Natural killer cell treated with Interleukin-12 subunit alpha and Interleukin-12 subunit beta and Interleukin-15 and Interleukin-18, amount 100 ng/mL, for 72 hours (primary cell): Measurements from ENCODE around the gene ITFG1. TPM values are rescaled to one million over a fixed set of nuclear protein-coding genes. Genes with fewer than 3 reads are reported as not detected.
"Not testable (repeated sequence)": the region's sequence is repeated elsewhere in the genome, so short reads cannot be mapped to it uniquely, and the experiment has no call there.

Source experiments
- ATAC-seq, 2 donors: fragments of 150-1000 bp; cut with Tn5 transposase in 1 of 2; sonication (Bioruptor Pico), chemical (Tn5 transposase) in 1 of 2; 2 replicates each; pipeline ENCODE4 v1.10.0; 2021
- DNase-seq: peaks from one replicate; pipeline ENCODE4 v3.0.0; 2022; ENCODE audit warnings: low spot score
- H3K27ac Mint-ChIP-seq, 2 donors: 1 replicate in 1 of 2; 2 replicates in 1 of 2; pipeline ENCODE4 v1.8.0; 2022; ENCODE audit warnings: mixed read lengths in 2 of 2, mild to moderate bottlenecking in 1 of 2, moderate library complexity in 1 of 2
- H3K27me3 Mint-ChIP-seq, 2 donors: 1 replicate in 1 of 2; 2 replicates in 1 of 2; pipeline ENCODE4 v1.8.0; 2022; ENCODE audit warnings: mixed read lengths in 2 of 2
- H3K36me3 Mint-ChIP-seq: one replicate; pipeline ENCODE4 v1.8.0; 2022; ENCODE audit warnings: mixed read lengths
- H3K4me1 Mint-ChIP-seq, 2 donors: 1 replicate in 1 of 2; 2 replicates in 1 of 2; pipeline ENCODE4 v1.8.0; 2022; ENCODE audit warnings: low read depth in 2 of 2, mixed read lengths in 2 of 2, mild to moderate bottlenecking in 1 of 2
- H3K4me3 Mint-ChIP-seq: one replicate; pipeline ENCODE4 v1.8.0; 2022; ENCODE audit warnings: mixed read lengths
- H3K9me3 Mint-ChIP-seq: 2 replicates; pipeline ENCODE4 v1.8.0; 2022; ENCODE audit warnings: mixed read lengths
- total RNA-seq, 2 donors: library from RNA; stranded (reverse); gene quantifications; one replicate each; pipeline ENCODE4 v1.2.3, GENCODE V29; 2022

ITFG1 gene
- total RNA-seq, 2 donors from 2014 or later = 26.9 to 31.8 TPM

DNA sequence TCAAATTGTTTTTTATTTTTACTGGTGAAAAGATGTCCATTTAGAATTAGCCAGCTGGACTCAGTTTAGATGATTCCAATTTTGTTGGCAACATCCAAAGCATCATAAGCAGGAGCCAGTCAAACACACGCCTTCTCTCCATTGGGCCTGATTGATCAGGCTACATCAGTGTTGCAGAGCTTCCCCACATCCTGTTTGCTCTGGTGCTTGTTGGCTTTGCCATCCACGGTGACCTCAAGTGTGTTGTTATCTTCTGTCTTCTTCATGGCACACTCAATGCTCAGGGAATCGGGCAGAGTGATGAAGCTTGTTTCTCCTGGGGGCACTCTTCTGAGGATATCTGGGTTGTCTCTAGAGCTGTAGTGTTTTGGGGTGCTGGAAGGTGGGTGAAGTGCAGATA is 310.8 kb downstream of the ITFG1 start:
- no peak overlapping the region for H3K27ac Mint-ChIP-seq
- no peaks in the 10 kb centered on the region for H3K4me1 Mint-ChIP-seq
- ATAC-seq (no peak), DNase-seq (no peak)
- no peaks in the 10 kb centered on the region for H3K9me3 Mint-ChIP-seq
- no peak overlapping the region for H3K4me3 Mint-ChIP-seq
- peaks cover 10 to 13% of the 10 kb centered on the region in 2 donors for H3K27me3 Mint-ChIP-seq
- H3K36me3 Mint-ChIP-seq = peaks cover 21% of the 10 kb centered on the region

GRCh38 chr16:47144559-47144877 is 316.3 kb downstream of the ITFG1 start:
- DNase-seq = no peak
- no peaks in the 10 kb centered on the region for H3K36me3 Mint-ChIP-seq
- peaks cover 26 to 27% of the 10 kb centered on the region in 2 donors for H3K27me3 Mint-ChIP-seq
- H3K4me3 Mint-ChIP-seq = peak overlapping the region; percentile 81
- peak overlapping the region in 1 of 2 donors; percentile 38 for H3K27ac Mint-ChIP-seq
- no peaks in the 10 kb centered on the region for H3K9me3 Mint-ChIP-seq
- peaks cover 14 to 18% of the 10 kb centered on the region in 2 donors for H3K4me1 Mint-ChIP-seq
- no peak for ATAC-seq

- H3K36me3 Mint-ChIP-seq = no peaks in the 10 kb centered on the region
Observed at GRCh38 chr16:47143677-47144558, 316.9 kb downstream of the ITFG1 start, which contains the start of gene NETO2. Gene NETO2 (minus strand): TSS chr16:47143945. CDS start chr16:47143612, 333 bp downstream.

DNA sequence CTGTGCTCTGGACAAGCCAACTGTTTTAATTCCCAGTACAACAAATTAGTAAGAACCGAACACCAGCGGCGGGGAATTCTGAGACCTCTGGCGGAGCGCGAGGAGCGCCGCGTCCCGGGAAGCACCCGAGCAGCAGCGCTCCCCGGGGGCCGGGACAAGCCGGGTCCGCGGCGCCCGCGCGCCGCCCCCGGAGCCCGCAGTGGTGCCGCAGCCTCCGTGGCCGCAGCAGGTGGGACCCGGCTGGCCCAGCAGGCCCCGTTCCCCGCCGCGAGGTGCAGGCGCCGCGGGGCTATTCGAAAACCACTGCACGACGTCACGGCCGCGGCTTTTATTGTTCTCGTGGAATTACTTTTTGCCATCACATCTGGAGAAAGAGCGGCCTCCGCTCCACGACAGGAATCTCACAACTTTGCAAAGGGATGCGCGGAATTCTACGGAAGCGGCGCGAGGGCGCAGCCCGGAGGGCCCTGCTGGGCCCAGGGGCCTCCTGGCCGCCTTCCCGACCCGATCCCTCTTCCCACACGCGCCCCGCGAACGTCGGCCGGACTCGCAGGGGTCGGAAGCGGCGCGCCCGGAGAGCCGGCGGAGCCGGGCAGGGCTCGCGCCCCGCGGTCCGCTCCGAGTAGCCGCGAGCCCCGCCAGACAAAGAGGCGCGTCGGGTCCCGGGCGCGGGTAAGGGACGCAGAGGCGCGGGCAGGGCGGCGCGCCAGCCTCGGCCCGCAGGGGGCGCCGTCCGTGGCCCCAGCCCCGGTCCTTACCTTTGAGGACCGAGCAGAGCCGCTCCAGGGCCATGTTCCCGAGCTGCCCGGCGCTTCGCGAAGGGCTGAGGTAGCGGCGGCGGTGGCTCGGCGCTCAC is 317.8 kb downstream of the ITFG1 start:
- Mint-ChIP-seq H3K27me3 (peaks cover 27 to 28% of the 10 kb centered on the region in 2 donors), H3K4me1 (peaks cover 14 to 18% of the 10 kb centered on the region in 2 donors), H3K27ac (peak overlapping the region in 1 of 2 donors; percentile 48), H3K36me3 (no peaks in the 10 kb centered on the region), H3K4me3 (peak overlapping the region; percentile 94), H3K9me3 (no peaks in the 10 kb centered on the region)
- ATAC-seq (peak; percentile 84 to 87), DNase-seq (peak; percentile 64)

More at GRCh38 chr16:47143677-47144558, 316.9 kb downstream of the ITFG1 start, which contains the start of gene NETO2:
- Mint-ChIP-seq H3K4me1 (peaks cover 14 to 18% of the 10 kb centered on the region in 2 donors), H3K27me3 (peaks cover 27 to 28% of the 10 kb centered on the region in 2 donors), H3K9me3 (no peaks in the 10 kb centered on the region), H3K4me3 (peak within 1 kb of the TSS; percentile 94), H3K27ac (peak within 1 kb of the TSS in 1 of 2 donors; percentile 38)
- ATAC-seq = peak; percentile 81 to 88
- DNase-seq = peak; percentile 69

DNA sequence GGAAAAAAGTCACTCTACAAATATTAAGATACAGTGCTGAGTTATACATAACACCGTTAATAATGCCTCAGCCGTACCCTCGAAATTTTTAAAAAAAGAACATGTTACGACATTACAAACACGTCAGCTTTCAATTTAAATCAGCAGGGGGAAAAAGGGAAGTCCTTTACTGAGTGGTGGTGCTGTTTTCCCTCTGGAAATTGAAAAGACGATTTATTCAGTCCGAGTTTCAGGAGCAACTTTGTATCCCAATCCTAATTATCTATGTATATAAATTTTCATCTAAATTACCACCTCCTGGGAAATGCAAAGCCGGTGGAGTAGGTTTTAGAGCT is 318.4 kb downstream of the ITFG1 start:
- H3K27ac Mint-ChIP-seq = peak overlapping the region; percentile 42 to 48

DNA sequence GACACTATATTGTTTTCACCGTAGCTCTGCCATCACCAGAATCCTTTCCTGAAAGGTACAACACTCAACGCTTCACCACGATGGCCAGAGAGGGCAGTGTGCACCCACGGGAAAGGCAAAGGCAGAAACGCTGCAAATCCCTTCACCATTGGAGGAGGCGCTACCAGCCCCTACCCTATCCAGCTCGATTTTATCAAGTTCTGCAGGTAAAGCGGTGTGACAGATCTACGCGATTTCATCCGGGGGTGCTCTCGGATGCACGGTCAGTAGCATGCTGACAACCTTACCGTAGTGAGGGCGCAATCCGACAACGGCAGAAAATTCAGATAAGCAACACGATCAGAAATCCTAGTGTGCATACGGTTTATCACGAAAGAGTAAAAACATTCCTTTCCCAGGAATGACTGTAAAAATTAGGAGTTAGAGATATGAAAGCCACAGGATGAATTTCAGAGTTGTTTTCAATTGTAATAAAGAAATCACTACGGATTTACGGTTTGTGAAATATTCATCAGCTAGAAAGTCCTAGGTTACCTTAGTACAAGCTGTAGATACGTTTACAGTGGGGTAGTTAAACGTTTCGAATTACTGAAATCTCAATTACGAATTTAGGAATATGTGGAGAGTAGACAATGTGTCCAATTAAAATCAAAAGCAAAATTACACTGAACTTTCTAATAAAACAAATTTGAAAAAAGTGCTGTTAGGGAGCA is 318.9 kb downstream of the ITFG1 start:
- no peaks in the 10 kb centered on the region for H3K9me3 Mint-ChIP-seq
- DNase-seq (peak; percentile 89), ATAC-seq (peak; percentile 71 to 74)
- peak overlapping the region; percentile 42 to 48 for H3K27ac Mint-ChIP-seq
- no peaks in the 10 kb centered on the region for H3K36me3 Mint-ChIP-seq
- peak overlapping the region; percentile 94 for H3K4me3 Mint-ChIP-seq
- peaks cover 14 to 22% of the 10 kb centered on the region in 2 donors for H3K4me1 Mint-ChIP-seq
- peaks cover 27 to 28% of the 10 kb centered on the region in 2 donors for H3K27me3 Mint-ChIP-seq

More for the DNA sequence above, 318.4 kb downstream of the ITFG1 start:
- peaks cover 27 to 28% of the 10 kb centered on the region in 2 donors for H3K27me3 Mint-ChIP-seq
- no peak for ATAC-seq
- peak overlapping the region; percentile 94 for H3K4me3 Mint-ChIP-seq
- no peaks in the 10 kb centered on the region for H3K36me3 Mint-ChIP-seq
- no peak for DNase-seq
- peaks cover 14 to 21% of the 10 kb centered on the region in 2 donors for H3K4me1 Mint-ChIP-seq
- H3K9me3 Mint-ChIP-seq = no peaks in the 10 kb centered on the region

DNA sequence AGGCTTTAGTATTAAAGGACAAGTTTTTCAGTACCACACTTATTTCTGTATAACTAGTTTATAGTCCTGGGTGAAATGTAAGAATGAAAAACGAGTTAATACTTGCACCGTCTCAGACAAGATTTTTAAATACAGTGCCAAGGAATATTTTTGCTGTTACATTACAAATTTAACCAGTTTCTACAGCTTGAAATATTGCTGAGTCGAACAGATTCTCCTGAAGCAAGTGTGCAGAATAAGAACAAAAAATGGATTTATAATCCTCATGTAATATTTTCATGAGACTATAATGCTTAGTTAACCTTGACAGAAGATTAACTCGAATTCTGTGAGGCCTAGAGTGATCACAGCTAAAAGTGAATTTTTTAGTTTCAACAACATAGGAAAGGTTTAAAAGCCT is 320.2 kb downstream of the ITFG1 start:
- DNase-seq (no peak), ATAC-seq (no peak)
- Mint-ChIP-seq H3K4me3 (no peak overlapping the region), H3K4me1 (peaks cover 14 to 27% of the 10 kb centered on the region in 2 donors), H3K36me3 (no peaks in the 10 kb centered on the region), H3K9me3 (no peaks in the 10 kb centered on the region), H3K27me3 (peaks cover 20 to 22% of the 10 kb centered on the region in 2 donors), H3K27ac (no peak overlapping the region)

DNA sequence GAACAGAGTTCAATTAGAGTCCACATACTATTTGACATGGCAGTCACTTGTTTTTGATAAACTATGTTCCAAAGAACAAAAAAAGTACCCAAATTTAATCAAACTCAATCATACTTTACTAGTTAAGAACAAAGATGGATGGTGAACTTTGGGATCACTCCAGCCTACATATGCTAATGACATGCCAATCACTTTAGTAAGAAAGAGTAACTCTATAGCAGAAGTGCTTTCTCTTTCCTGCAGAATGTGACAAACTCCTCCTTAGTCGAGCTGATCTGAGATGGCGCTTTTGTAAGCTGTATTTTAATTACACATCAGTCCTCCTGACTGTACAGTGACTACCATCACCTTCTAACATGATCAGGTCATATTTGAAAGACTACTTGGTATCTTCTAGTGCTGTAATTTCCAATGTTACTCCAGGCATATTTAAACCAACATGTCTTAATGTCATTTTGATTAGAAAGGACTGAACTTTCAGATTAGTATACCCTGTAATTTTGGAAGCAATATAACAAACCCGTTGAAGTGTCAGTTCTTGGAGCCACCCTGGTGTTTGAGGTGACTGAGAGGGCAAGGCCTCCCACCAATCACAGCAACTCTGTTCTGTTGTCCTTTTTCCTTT is 321.2 kb downstream of the ITFG1 start:
- Mint-ChIP-seq H3K27me3 (peaks cover 10 to 14% of the 10 kb centered on the region in 2 donors), H3K9me3 (no peaks in the 10 kb centered on the region), H3K4me3 (no peak overlapping the region), H3K27ac (no peak overlapping the region), H3K4me1 (peaks cover 12 to 24% of the 10 kb centered on the region in 2 donors), H3K36me3 (no peaks in the 10 kb centered on the region)
- ATAC-seq = no peak
- DNase-seq = no peak

- DNase-seq, ATAC-seq, H3K27ac Mint-ChIP-seq, H3K36me3 Mint-ChIP-seq, H3K9me3 Mint-ChIP-seq, H3K4me3 Mint-ChIP-seq: not testable (repeated sequence)
- Mint-ChIP-seq H3K4me1 (peaks cover 10 to 20% of the 10 kb centered on the region in 2 donors), H3K27me3 (peaks cover 8 to 19% of the 10 kb centered on the region in 2 donors)
Observed at GRCh38 chr16:47137925-47138324, 322.9 kb downstream of the ITFG1 start.

DNA sequence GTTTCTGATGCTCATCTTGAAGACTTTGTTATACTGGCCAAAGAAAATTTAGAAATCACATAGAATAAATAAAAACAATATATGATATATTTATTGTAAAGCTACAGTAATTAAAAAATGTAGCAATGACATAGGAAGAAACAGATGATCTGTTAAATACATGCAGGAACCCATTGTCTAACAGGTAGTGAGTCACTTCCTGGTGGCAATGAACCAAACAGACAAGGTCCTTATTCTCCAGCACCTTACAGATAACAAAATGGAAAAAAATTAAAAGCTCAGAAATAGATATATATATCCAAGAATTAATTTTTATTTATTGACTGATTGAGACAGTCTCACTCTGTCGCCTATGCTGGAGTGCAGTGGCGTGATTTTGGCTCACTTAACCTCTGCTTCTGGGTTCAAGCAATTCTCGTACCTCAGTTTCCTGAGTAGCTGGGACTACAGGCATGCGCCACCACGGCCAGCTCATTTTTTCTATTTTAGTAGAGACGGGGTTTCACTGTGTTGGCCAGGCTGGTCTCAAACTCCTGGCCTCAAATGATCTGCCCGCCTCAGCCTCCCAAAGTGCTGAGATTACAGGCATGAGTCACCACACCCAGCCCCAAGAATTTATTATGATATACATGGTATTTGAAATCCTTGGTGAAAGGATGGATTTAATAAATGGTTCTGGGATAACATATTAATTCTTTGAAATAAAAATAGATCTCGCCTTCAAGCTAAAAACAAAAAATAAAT is 324.6 kb downstream of the ITFG1 start:
- Mint-ChIP-seq H3K4me1 (peaks cover 0 to 9% of the 10 kb centered on the region in 2 donors), H3K27me3 (peaks cover 0 to 15% of the 10 kb centered on the region in 2 donors), H3K9me3 (no peaks in the 10 kb centered on the region), H3K4me3 (no peak overlapping the region), H3K36me3 (no peaks in the 10 kb centered on the region), H3K27ac (peak overlapping the region in 1 of 2 donors; percentile 36)
- DNase-seq (no peak), ATAC-seq (peak in 1 of 2 donors; percentile 66)

DNA sequence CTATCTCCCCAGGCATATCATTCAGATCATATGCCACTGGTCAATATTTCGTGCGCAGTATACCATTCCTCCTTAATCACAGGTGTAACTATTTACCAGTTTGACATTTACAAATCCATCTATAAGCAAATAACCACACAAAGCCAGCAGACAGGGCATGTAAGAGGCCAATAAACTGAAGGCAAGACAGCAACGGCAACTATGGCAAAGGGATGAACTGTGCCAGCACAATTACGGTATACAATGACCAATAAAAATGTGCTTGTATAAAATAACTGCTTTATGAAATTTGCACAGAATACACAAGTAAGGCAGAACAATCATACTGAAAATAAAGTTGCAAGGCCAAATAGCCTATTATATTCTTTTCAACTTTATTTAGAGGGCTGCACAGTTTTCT is 326.3 kb downstream of the ITFG1 start:
- H3K36me3 Mint-ChIP-seq = no peaks in the 10 kb centered on the region
- H3K9me3 Mint-ChIP-seq = no peaks in the 10 kb centered on the region
- peaks cover 0 to 9% of the 10 kb centered on the region in 2 donors for H3K4me1 Mint-ChIP-seq
- DNase-seq (no peak), ATAC-seq (no peak)
- H3K27ac Mint-ChIP-seq = no peak overlapping the region
- H3K27me3 Mint-ChIP-seq = peaks cover 9 to 20% of the 10 kb centered on the region in 2 donors
- H3K4me3 Mint-ChIP-seq = no peak overlapping the region

DNA sequence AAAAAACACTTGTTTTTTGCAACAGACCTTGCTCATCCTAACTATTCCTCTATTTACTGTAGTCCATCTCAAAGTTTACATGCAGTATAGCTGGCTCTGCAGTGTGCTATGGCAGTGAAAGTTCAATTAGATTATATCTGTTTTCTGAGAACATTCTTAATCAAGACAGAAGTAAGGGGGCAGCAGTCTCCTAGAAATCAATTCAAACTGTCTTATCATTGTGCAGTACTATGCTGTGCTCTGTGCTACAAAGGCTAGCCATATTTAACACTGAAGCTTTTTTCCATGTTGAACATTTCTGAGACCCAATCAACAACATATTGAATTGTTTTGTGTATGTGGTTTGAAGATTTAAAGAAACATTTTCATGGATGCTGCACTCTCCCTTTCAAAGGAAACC is 328.6 kb downstream of the ITFG1 start:
- DNase-seq (no peak), ATAC-seq (no peak)
- Mint-ChIP-seq H3K36me3 (no peaks in the 10 kb centered on the region), H3K4me1 (peaks cover 0 to 4% of the 10 kb centered on the region in 2 donors), H3K27ac (no peak overlapping the region), H3K27me3 (peaks cover 9 to 25% of the 10 kb centered on the region in 2 donors), H3K4me3 (no peak overlapping the region), H3K9me3 (no peaks in the 10 kb centered on the region)
